Fibroblast of pulmonary artery (primary cell): ENCODE data around the gene SLC6A13.

Experiments
- DNase-seq: peaks from one replicate; pipeline ENCODE4 v3.0.0-alpha.2; 2010; ENCODE audit warnings: low read depth
- H3K4me3 ChIP-seq: replicated peaks from 2 replicates; pipeline ENCODE4 v1.5.1; 2011; ENCODE audit warnings: low read depth, mild to moderate bottlenecking, control low read depth, low read length, moderate library complexity
- TF ChIP-seq, protein P1 (sequence below): IDR thresholded peaks from 2 replicates; pipeline ENCODE4 v1.5.1; 2011; ENCODE audit warnings: mild to moderate bottlenecking, control low read depth, low read length, inconsistent platforms; ENCODE audit errors: missing control alignments

The SLC6A13 gene

DNA sequence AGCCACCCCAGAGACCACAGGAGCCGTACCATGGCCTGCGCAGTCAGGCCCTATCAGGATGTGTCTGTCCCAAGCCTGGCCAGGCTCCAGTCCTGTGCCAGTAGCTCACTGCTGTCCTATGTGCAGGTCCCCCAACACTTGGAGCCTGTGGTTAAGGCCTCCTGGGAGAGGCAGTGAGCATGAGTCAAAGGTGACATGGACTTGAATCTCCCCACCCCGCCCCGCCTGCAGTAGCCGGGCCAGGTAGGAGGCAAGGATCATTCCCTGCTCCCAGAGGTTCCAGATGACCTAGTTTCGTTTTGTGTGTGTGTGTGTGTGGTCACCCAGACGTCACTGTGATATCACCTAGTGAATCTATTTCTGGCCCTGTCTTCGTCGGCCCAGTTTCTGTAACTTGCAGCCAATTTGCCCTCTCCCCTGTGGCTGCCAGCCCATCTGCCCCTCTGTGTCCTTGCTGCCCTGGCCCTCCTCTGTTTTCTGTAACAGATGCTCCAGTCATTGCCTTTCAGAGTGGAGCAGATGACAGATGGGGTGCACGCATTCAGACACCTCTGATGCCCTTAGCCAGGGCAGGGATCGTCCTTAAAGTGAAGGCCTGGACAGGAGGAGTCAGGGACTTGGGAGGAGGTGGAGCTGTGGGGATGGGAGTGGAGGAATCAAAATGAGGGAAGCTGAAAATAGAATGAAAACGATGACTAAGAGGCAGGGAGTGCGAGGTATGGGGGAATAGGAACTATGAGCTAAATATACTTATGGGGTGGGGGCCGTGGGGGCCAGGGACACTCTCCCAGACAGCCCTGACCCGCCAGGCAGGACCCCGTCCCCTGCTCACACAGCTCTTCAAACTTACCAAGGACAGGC is 86.1 kb downstream of the SLC6A13 start:
- DNase-seq = peak; percentile 36
- TF ChIP-seq, protein P1, sequence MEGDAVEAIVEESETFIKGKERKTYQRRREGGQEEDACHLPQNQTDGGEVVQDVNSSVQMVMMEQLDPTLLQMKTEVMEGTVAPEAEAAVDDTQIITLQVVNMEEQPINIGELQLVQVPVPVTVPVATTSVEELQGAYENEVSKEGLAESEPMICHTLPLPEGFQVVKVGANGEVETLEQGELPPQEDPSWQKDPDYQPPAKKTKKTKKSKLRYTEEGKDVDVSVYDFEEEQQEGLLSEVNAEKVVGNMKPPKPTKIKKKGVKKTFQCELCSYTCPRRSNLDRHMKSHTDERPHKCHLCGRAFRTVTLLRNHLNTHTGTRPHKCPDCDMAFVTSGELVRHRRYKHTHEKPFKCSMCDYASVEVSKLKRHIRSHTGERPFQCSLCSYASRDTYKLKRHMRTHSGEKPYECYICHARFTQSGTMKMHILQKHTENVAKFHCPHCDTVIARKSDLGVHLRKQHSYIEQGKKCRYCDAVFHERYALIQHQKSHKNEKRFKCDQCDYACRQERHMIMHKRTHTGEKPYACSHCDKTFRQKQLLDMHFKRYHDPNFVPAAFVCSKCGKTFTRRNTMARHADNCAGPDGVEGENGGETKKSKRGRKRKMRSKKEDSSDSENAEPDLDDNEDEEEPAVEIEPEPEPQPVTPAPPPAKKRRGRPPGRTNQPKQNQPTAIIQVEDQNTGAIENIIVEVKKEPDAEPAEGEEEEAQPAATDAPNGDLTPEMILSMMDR = no peak
- no peak overlapping the region for H3K4me3 ChIP-seq

DNA sequence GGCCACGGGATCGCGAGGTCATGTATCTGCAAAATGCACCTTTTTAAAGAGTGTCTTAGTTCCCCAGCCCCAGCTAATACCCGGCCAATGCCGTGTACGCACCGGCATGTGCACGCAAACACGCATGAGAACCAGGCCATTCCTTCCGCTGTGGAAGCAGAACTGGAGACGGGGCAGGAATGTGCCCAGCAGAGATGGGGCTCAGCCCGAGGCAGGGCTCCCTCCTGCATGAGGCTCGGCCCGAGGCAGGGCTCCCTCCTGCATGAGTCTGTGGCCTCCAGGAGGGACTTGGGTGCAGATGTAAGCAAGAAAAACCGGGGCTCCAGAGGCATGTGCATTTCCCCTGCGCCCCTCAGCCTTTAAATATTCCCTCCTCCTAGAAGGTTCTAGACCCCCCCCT is 86.9 kb downstream of the SLC6A13 start:
- TF ChIP-seq, protein P1 = no peak
- no peak overlapping the region for H3K4me3 ChIP-seq
- DNase-seq = no peak

DNA sequence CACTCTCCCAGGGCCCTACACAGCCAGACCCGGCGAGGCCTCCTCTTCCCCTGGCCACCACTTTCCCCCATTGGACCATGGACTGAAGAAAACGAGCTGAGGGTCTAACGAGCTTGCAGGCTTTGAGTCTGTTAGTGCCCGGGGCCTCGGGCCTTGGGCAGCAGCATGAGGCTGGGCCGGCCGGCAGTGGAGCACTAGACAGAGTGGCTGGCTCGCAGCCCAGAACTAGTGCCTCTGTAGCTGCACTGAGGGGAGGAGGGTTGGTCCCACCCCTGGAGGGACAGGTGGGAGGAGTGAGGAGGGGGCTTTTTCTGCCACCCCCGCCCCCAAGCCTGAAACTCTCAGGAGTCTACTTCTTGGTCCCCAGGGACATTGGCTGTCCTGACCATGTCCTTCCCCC is 87.4 kb downstream of the SLC6A13 start:
- TF ChIP-seq, protein P1 = no peak
- no peak overlapping the region for H3K4me3 ChIP-seq
- no peak for DNase-seq

DNA sequence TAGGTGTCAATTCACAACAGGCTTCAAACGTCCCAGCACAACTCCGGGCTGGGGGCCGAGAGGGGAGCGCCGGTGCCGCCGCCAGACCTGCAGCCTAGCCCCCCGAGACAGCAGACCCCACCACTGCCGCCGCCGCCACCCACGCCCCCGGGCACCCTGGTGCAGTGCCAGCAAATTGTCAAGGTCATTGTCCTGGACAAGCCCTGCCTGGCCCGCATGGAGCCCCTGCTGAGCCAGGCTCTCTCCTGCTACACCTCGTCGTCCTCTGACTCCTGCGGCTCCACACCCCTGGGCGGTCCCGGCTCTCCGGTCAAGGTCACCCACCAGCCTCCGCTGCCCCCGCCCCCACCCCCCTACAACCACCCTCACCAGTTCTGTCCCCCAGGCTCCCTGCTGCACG is 88.0 kb downstream of the SLC6A13 start:
- no peak for DNase-seq
- no peak overlapping the region for H3K4me3 ChIP-seq
- TF ChIP-seq, protein P1 = no peak

DNA sequence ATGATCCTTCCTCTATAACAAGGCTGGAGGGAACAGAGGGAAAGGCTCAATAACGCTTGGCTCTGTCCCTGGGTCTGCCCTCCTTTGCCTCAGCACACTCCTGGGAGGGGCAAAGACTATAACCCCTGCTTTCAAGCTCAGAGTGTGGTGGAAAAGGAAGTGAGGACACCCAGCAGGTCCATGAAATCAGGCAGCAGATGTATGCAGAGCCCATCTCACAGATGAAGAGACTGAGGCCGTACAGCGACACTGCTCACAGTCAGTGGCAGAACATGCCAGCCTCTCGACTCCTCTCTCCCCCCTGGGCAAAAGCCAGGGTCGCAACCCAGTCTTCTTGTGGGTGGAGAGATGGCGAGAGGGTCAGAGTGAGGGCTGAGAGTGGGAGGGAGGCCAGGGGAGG is 88.5 kb downstream of the SLC6A13 start:
- H3K4me3 ChIP-seq = no peak overlapping the region
- TF ChIP-seq, protein P1 = no peak
- no peak for DNase-seq

DNA sequence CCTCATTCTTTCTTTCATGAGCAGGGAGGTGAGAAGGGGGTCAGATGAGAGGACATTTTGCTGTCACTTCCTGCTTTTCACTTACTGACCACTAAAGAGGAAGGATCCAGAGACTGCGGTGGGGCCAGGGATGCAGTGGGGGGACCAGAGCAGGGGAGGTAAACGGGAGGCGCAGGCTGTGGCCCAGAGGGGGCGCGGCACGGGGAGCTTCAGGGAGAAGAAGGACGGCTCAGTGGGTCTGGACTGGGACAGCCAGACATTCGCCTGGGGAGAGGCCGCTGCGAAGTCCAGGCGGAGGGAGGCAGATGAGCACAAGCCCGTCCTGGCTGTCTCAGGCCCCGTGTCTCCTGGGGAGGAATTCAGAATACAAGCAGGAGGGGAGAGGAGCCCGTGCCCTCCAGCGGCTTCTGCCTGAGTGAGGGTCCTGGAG is 89.9 kb downstream of the SLC6A13 start:
- TF ChIP-seq, protein P1 = no peak
- no peak for DNase-seq
- no peak overlapping the region for H3K4me3 ChIP-seq
